WTC11 (cell line): ENCODE measurements around the gene ATP6V1G3. TPM values are rescaled to one million over a fixed set of nuclear protein-coding genes. Genes with fewer than 3 reads are reported as not detected.

Experiments
- ATAC-seq: fragments of 200-7000 bp; cut with Tn5 transposase; 2 replicates; pipeline ENCODE4 v1.10.0; 2021; ENCODE audit warnings: mild to moderate bottlenecking, moderate library complexity
- CTCF ChIA-PET: fragments of 300-600 bp; sonication (Branson Sonifier 250); formaldehyde crosslinking; loops from one replicate; lab custom pipeline; 2021; ENCODE audit warnings: antibody characterized with exemption; lab: Charles Lee
- POLR2A ChIA-PET: fragments of 350-600 bp; sonication (Branson Sonifier 250); formaldehyde crosslinking; loops from one replicate; lab custom pipeline; 2021; ENCODE audit warnings: antibody characterized with exemption; lab: Charles Lee
- DNase-seq: peaks from one replicate; pipeline ENCODE4 v3.0.0; 2021; ENCODE audit warnings: low spot score
- H3K27ac Mint-ChIP-seq: 2 replicates; pipeline ENCODE4 v1.8.0; 2021; ENCODE audit warnings: mixed read lengths
- H3K27me3 Mint-ChIP-seq: 2 replicates; pipeline ENCODE4 v1.8.0; 2021; ENCODE audit warnings: low read depth, mild to moderate bottlenecking, moderate library complexity, mixed read lengths
- H3K36me3 Mint-ChIP-seq: 2 replicates; pipeline ENCODE4 v1.8.0; 2021; ENCODE audit warnings: mixed read lengths
- H3K4me1 Mint-ChIP-seq: 2 replicates; pipeline ENCODE4 v1.8.0; 2022; ENCODE audit warnings: mixed read lengths
- H3K4me3 Mint-ChIP-seq: 2 replicates; pipeline ENCODE4 v1.8.0; 2021; ENCODE audit warnings: mild to moderate bottlenecking, moderate library complexity, mixed read lengths
- H3K9me3 Mint-ChIP-seq: 2 replicates; pipeline ENCODE4 v1.8.0; 2021; ENCODE audit warnings: mixed read lengths
- CREM ChIP-seq: sonication (generic); formaldehyde crosslinking; IDR thresholded peaks from 2 replicates; pipeline ENCODE4 v1.8.1; 2022; ENCODE audit warnings: mild to moderate bottlenecking, missing genetic modification reagents, moderate library complexity
- ESRRA ChIP-seq: sonication (generic); formaldehyde crosslinking; IDR thresholded peaks from 2 replicates; pipeline ENCODE4 v1.8.1; 2022; ENCODE audit warnings: mild to moderate bottlenecking, missing genetic modification reagents, borderline replicate concordance
- ETV6 ChIP-seq: sonication (generic); formaldehyde crosslinking; IDR thresholded peaks from 2 replicates; pipeline ENCODE4 v1.8.1; 2022; ENCODE audit warnings: mild to moderate bottlenecking, missing genetic modification reagents
- FOXP1 ChIP-seq: sonication (generic); formaldehyde crosslinking; IDR thresholded peaks from 2 replicates; pipeline ENCODE4 v1.8.0; 2022; ENCODE audit warnings: missing genetic modification reagents, mild to moderate bottlenecking, moderate library complexity, borderline replicate concordance
- GRHL2 ChIP-seq: fragments of 250-450 bp; sonication (Bioruptor Pico); IDR thresholded peaks from 2 replicates; pipeline ENCODE4 v1.8.0; 2022; ENCODE audit warnings: mild to moderate bottlenecking, moderate library complexity; ENCODE audit not compliant: insufficient replicate concordance, severe bottlenecking
- GTF2I ChIP-seq: fragments of 250-450 bp; sonication (Bioruptor Pico); conservative IDR thresholded peaks from 2 replicates; pipeline ENCODE4 v1.4.0; 2021; ENCODE audit warnings: mild to moderate bottlenecking
- IRF2 ChIP-seq: sonication (generic); formaldehyde crosslinking; IDR thresholded peaks from 2 replicates; pipeline ENCODE4 v1.8.0; 2022; ENCODE audit warnings: low read depth, missing genetic modification reagents, borderline replicate concordance
- JUN ChIP-seq: sonication (generic); formaldehyde crosslinking; IDR thresholded peaks from 2 replicates; pipeline ENCODE4 v1.8.0; 2023; ENCODE audit warnings: mild to moderate bottlenecking, missing genetic modification reagents
- MYBL2 ChIP-seq: sonication (generic); formaldehyde crosslinking; IDR thresholded peaks from 2 replicates; pipeline ENCODE4 v1.8.1; 2023; ENCODE audit warnings: mild to moderate bottlenecking, moderate library complexity, missing genetic modification reagents
- TCF7 ChIP-seq: sonication (generic); formaldehyde crosslinking; IDR thresholded peaks from 2 replicates; pipeline ENCODE4 v1.8.0; 2022; ENCODE audit warnings: mild to moderate bottlenecking, low read depth, missing genetic modification reagents, moderate library complexity
- TP53 ChIP-seq: sonication (generic); formaldehyde crosslinking; IDR thresholded peaks from 2 replicates; pipeline ENCODE4 v1.8.1; 2023; ENCODE audit warnings: mild to moderate bottlenecking, missing genetic modification reagents
- ZBTB21 ChIP-seq: sonication (generic); formaldehyde crosslinking; IDR thresholded peaks from 2 replicates; pipeline ENCODE4 v1.8.1; 2023; ENCODE audit warnings: mild to moderate bottlenecking, missing genetic modification reagents, borderline replicate concordance
- ZNF423 ChIP-seq: fragments of 250-450 bp; sonication (Bioruptor Pico); IDR thresholded peaks from 2 replicates; pipeline ENCODE4 v2.1.2; 2022; ENCODE audit warnings: mild to moderate bottlenecking, moderate library complexity
- ZNF671 ChIP-seq: fragments of 250-450 bp; sonication (Bioruptor Pico); IDR thresholded peaks from 2 replicates; pipeline ENCODE4 v1.8.0; 2021; ENCODE audit warnings: mild to moderate bottlenecking
- total RNA-seq: library from RNA; stranded (reverse); gene quantifications from 3 replicates; pipeline ENCODE4 v1.2.3, GENCODE V29; 2021
- TF ChIP-seq, protein P1 (sequence below): sonication (generic); formaldehyde crosslinking; IDR thresholded peaks from 2 replicates; pipeline ENCODE4 v1.8.0; 2023; ENCODE audit warnings: missing genetic modification reagents
- TF ChIP-seq, protein P2 (sequence below): sonication (generic); formaldehyde crosslinking; IDR thresholded peaks from 2 replicates; pipeline ENCODE4 v1.8.1; 2023; ENCODE audit warnings: mild to moderate bottlenecking, missing genetic modification reagents
- TF ChIP-seq, protein P3 (sequence below): sonication (generic); formaldehyde crosslinking; IDR thresholded peaks from 2 replicates; pipeline ENCODE4 v1.8.0; 2023; ENCODE audit warnings: mild to moderate bottlenecking, missing genetic modification reagents
- TF ChIP-seq, protein P4 (sequence below): sonication (generic); formaldehyde crosslinking; IDR thresholded peaks from 2 replicates; pipeline ENCODE4 v1.8.1; 2023; ENCODE audit warnings: mild to moderate bottlenecking, missing genetic modification reagents
- TF ChIP-seq, protein P5 (sequence below): fragments of 250-450 bp; sonication (Bioruptor Pico); conservative IDR thresholded peaks from 2 replicates; pipeline ENCODE4 v1.9.0; 2021; ENCODE audit warnings: mild to moderate bottlenecking
- TF ChIP-seq, protein P6 (sequence below): sonication (generic); formaldehyde crosslinking; IDR thresholded peaks from 2 replicates; pipeline ENCODE4 v1.8.1; 2023; ENCODE audit warnings: mild to moderate bottlenecking, moderate library complexity, missing genetic modification reagents
- TF ChIP-seq, protein P7 (sequence below): fragments of 250-450 bp; sonication (Bioruptor Pico); IDR thresholded peaks from 2 replicates; pipeline ENCODE4 v2.1.2; 2022; ENCODE audit warnings: mild to moderate bottlenecking, moderate library complexity
- TF ChIP-seq, protein P8 (sequence below): sonication (generic); formaldehyde crosslinking; IDR thresholded peaks from 2 replicates; pipeline ENCODE4 v1.8.1; 2022; ENCODE audit warnings: mild to moderate bottlenecking, moderate library complexity, missing genetic modification reagents

ATP6V1G3 gene
- total RNA-seq, 1 experiment from 2014 or later: not detected

DNA sequence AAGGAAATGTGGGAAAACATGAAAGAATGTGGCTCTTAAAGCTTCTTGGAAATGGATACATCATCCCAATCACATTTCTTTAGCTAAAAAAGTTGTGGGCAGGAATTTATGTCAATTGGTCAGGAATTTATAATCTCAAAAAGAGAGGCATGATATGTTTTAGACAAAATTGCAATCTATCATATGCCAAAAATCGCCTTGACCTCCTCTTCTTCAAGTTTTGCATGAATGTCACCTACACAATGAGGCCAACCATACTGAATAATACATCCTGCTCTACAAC lies 42.4 kb downstream of the ATP6V1G3 start (continued):
- TF ChIP-seq, protein P1, sequence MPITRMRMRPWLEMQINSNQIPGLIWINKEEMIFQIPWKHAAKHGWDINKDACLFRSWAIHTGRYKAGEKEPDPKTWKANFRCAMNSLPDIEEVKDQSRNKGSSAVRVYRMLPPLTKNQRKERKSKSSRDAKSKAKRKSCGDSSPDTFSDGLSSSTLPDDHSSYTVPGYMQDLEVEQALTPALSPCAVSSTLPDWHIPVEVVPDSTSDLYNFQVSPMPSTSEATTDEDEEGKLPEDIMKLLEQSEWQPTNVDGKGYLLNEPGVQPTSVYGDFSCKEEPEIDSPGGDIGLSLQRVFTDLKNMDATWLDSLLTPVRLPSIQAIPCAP (CRISPR knock-in tag): no peak
- no peak for TF ChIP-seq MYBL2 (CRISPR knock-in tag)
- TF ChIP-seq, protein P2, sequence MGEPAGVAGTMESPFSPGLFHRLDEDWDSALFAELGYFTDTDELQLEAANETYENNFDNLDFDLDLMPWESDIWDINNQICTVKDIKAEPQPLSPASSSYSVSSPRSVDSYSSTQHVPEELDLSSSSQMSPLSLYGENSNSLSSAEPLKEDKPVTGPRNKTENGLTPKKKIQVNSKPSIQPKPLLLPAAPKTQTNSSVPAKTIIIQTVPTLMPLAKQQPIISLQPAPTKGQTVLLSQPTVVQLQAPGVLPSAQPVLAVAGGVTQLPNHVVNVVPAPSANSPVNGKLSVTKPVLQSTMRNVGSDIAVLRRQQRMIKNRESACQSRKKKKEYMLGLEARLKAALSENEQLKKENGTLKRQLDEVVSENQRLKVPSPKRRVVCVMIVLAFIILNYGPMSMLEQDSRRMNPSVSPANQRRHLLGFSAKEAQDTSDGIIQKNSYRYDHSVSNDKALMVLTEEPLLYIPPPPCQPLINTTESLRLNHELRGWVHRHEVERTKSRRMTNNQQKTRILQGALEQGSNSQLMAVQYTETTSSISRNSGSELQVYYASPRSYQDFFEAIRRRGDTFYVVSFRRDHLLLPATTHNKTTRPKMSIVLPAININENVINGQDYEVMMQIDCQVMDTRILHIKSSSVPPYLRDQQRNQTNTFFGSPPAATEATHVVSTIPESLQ (CRISPR knock-in tag): no peak
- TF ChIP-seq ZNF671 (CRISPR knock-in tag): no peak

DNA sequence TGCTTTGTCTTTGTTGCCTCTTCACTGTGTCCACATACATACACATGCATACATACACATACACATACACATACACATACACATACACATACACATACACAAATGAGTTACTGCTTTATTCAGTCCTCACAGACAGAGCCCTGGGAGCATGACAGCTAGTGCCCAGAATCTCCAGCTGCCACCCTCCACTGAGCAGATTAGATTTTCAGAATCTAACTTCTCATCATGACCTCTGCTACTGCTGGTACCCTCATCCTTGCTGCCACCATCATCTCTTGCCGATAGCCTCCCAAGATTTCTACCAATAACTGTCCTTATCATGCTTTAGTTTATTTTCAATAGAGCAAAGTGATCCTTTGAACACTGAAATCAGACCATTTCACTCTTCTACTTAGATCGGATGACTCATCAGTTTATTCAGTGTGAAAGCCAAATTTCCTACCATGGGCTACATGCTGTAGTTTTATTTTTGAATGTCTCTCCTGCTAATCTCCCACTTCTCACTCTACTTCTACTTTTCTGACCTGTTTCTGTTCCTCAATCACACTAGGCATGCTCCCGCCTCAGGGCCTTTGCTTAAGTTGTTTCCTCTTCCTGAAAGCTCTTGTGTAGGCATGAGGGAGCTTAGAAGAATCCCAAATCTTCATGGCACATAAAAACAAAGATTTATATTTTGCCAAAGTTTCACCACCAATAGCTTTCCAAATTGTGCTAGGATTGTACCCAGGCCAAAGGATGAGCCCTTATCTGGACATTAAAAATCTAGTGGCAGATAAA lies 43.0 kb downstream of the ATP6V1G3 start:
- Mint-ChIP-seq H3K36me3 (no peaks in the 10 kb centered on the region), H3K27me3 (no peaks in the 10 kb centered on the region), H3K9me3 (peaks cover 1% of the 10 kb centered on the region; the same call in 1 of the 2 replicates), H3K4me1 (peaks cover 10% of the 10 kb centered on the region), H3K27ac (no peak overlapping the region; the same call in 1 of the 2 replicates), H3K4me3 (no peak overlapping the region)
- ChIA-PET POLR2A (no interaction called here), CTCF (no interaction called here)
- ATAC-seq (no peak), DNase-seq (no peak)
- TF ChIP-seq ESRRA (CRISPR knock-in tag): no peak
- no peak for TF ChIP-seq GRHL2
- TF ChIP-seq, protein P3, sequence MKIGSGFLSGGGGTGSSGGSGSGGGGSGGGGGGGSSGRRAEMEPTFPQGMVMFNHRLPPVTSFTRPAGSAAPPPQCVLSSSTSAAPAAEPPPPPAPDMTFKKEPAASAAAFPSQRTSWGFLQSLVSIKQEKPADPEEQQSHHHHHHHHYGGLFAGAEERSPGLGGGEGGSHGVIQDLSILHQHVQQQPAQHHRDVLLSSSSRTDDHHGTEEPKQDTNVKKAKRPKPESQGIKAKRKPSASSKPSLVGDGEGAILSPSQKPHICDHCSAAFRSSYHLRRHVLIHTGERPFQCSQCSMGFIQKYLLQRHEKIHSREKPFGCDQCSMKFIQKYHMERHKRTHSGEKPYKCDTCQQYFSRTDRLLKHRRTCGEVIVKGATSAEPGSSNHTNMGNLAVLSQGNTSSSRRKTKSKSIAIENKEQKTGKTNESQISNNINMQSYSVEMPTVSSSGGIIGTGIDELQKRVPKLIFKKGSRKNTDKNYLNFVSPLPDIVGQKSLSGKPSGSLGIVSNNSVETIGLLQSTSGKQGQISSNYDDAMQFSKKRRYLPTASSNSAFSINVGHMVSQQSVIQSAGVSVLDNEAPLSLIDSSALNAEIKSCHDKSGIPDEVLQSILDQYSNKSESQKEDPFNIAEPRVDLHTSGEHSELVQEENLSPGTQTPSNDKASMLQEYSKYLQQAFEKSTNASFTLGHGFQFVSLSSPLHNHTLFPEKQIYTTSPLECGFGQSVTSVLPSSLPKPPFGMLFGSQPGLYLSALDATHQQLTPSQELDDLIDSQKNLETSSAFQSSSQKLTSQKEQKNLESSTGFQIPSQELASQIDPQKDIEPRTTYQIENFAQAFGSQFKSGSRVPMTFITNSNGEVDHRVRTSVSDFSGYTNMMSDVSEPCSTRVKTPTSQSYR (CRISPR knock-in tag): no peak
- TF ChIP-seq ZNF423 (CRISPR knock-in tag): no peak
- no peak for TF ChIP-seq CREM
- no peak for TF ChIP-seq GTF2I (CRISPR knock-in tag)
- TF ChIP-seq ZNF671 (CRISPR knock-in tag): no peak
- TF ChIP-seq, protein P4, sequence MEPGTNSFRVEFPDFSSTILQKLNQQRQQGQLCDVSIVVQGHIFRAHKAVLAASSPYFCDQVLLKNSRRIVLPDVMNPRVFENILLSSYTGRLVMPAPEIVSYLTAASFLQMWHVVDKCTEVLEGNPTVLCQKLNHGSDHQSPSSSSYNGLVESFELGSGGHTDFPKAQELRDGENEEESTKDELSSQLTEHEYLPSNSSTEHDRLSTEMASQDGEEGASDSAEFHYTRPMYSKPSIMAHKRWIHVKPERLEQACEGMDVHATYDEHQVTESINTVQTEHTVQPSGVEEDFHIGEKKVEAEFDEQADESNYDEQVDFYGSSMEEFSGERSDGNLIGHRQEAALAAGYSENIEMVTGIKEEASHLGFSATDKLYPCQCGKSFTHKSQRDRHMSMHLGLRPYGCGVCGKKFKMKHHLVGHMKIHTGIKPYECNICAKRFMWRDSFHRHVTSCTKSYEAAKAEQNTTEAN (CRISPR knock-in tag): no peak
- TF ChIP-seq, protein P5, sequence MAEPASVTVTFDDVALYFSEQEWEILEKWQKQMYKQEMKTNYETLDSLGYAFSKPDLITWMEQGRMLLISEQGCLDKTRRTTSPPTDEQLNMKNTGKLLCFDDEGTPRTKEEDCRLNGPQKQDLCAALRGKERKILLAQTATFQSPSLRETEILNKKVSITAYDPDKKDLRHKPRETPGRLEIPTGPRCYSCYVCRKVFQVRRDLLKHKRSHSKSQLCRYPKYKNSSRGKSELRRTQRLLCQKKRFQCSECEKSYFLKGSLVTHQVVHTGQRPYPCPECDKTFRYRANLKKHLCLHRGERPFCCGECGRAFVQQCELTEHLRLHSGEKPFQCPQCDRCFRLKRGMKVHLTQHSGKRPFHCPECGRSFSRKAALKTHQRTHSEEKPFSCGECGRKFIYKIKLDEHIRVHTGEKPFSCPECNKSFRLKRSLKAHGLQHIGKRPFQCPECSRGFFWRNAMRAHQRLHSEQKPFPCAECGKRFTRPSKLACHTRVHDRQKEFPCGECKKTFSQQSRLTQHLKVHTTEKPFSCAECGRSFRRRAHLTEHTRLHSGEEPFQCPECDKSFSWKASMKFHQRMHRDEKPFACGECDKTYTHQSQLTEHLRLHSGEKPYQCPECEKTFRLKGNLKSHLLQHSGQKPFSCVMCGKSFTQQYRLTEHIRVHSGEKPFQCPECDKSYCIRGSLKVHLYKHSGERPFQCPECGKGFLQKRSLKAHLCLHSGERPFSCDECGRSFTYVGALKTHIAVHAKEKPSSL (CRISPR knock-in tag): no peak
- no peak for TF ChIP-seq JUN (CRISPR knock-in tag)
- TF ChIP-seq IRF2 (CRISPR knock-in tag): no peak
- TF ChIP-seq, protein P6, sequence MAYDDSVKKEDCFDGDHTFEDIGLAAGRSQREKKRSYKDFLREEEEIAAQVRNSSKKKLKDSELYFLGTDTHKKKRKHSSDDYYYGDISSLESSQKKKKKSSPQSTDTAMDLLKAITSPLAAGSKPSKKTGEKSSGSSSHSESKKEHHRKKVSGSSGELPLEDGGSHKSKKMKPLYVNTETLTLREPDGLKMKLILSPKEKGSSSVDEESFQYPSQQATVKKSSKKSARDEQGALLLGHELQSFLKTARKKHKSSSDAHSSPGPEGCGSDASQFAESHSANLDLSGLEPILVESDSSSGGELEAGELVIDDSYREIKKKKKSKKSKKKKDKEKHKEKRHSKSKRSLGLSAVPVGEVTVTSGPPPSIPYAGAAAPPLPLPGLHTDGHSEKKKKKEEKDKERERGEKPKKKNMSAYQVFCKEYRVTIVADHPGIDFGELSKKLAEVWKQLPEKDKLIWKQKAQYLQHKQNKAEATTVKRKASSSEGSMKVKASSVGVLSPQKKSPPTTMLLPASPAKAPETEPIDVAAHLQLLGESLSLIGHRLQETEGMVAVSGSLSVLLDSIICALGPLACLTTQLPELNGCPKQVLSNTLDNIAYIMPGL (CRISPR knock-in tag): no peak
- TF ChIP-seq, protein P7, sequence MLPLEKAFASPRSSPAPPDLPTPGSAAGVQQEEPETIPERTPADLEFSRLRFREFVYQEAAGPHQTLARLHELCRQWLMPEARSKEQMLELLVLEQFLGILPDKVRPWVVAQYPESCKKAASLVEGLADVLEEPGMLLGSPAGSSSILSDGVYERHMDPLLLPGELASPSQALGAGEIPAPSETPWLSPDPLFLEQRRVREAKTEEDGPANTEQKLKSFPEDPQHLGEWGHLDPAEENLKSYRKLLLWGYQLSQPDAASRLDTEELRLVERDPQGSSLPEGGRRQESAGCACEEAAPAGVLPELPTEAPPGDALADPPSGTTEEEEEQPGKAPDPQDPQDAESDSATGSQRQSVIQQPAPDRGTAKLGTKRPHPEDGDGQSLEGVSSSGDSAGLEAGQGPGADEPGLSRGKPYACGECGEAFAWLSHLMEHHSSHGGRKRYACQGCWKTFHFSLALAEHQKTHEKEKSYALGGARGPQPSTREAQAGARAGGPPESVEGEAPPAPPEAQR (CRISPR knock-in tag): no peak
- no peak for TF ChIP-seq TP53 (CRISPR knock-in tag)
- no peak for TF ChIP-seq TCF7 (CRISPR knock-in tag)
- no peak for TF ChIP-seq FOXP1 (CRISPR knock-in tag)
- no peak for TF ChIP-seq ETV6 (CRISPR knock-in tag)
- no peak for TF ChIP-seq ZBTB21 (CRISPR knock-in tag)
- TF ChIP-seq, protein P8, sequence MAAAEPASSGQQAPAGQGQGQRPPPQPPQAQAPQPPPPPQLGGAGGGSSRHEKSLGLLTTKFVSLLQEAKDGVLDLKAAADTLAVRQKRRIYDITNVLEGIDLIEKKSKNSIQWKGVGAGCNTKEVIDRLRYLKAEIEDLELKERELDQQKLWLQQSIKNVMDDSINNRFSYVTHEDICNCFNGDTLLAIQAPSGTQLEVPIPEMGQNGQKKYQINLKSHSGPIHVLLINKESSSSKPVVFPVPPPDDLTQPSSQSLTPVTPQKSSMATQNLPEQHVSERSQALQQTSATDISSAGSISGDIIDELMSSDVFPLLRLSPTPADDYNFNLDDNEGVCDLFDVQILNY (CRISPR knock-in tag): no peak
